ENCODE data around the gene GORASP1.

The GORASP1 gene

DNA sequence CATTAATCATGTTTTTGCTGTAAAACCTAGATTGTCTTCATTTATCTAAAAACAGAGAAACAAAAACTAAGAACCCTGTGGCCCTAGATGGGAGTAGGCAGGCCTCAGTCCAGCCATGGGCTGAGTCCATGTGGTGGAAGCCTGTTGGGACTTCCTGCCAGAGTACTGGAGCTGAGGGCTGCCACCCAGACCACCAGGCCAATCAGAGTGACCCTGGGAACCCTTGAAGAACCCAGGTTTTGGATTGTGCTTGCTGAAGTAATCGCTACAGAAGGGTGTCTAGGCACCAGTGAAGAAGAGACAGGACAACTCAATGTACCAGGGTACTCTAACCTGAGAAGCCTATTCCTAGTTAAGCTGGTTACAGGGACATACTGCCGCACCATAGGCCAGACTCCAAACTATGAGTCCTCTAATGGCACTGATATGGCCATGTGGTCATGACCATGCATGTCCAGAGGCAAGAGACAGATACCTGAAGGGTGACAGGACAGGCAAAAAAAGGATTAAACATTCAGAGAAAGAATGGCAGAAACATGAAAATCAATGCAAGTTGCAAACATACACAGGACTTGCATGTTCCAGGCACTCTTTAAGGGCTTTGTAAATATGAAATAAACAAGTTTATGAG is 33.0 kb upstream of the GORASP1 start:
- DNase-seq, result no peak

DNA sequence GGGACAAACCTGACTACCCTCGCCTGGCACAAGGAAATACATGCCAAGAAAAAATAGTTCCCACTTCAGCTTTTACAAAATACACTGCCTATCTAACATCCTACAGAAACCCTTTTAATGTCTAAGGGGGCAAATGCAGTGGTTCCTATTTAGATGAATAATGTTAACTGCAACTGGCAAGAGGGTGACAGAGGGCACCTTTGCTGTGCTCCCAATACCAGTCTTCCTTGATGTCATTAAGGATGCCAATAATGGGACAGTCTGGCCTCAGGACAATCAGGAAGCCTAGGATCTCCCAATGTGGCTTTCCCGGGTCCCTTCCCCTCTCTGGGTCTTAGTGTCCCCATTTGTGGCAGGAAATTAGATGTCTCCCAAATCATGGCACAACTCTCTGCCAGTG is 32.0 kb upstream of the GORASP1 start:
- DNase-seq, result no peak

DNA sequence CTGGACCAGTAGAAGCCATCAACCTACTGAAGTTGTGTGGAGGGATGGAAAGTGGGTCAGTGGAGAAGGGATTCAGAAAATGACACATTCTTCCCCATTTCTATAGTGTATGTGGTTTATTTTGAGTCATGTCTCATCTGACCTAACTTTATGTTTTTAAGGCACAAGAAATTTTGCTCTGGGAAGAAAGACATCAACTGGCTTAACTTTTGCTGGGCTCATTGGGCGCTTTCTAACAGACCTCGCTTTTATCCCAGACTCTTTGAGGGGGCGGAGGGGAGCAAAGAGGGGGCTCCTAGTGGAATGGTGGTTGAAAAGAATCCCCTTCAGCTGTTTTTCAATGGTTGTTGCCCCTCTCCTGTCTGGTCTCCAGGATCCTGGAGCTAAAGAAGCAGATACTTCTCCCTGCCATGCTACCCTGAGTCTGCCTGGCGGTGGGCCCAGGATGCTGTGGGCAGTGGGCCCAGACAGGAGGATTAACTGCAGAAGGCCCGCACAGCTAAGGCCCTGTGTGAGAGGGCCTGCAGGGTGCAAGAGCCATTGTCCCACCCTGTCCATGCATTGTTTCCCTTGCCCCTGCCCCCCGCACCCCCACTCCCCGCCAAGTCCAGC is 31.5 kb upstream of the GORASP1 start:
- DNase-seq, result no peak

DNA sequence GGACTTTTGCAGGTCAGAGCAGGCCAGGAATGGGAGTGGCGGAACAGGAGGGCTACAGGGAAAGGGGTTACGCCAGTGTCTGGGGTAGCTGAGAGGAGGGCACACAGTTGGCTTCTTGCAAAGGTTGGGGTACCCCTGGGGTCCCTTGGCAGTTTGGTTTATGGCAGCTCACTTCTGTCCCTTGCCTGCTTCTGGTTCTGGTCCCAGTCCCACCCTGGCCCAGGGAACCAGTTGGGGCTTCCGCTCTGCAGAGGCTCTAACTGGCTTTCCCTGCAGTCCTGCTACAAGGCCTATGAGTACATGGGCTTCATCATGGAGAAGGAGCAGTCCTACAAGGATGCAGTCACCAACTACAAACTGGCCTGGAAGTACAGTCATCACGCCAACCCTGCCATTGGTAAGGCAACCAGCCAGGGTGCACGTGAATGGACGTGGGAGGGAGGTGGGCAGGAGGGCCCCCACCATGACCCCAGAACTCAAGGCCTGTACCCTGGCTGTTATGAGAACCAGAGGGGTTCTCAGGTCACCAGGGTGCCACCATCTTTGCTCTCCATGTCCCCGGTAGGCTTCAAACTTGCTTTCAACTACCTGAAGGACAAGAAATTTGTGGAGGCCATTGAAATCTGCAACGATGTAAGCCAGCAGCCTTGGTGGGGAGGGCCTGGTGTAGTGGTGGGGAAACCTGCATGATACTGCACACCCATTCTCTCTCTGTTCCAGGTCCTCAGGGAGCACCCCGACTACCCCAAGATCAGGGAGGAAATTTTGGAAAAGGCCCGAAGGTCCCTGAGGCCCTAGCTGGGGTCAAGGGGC is 30.8 kb upstream of the GORASP1 start:
- DNase-seq, result no peak

DNA sequence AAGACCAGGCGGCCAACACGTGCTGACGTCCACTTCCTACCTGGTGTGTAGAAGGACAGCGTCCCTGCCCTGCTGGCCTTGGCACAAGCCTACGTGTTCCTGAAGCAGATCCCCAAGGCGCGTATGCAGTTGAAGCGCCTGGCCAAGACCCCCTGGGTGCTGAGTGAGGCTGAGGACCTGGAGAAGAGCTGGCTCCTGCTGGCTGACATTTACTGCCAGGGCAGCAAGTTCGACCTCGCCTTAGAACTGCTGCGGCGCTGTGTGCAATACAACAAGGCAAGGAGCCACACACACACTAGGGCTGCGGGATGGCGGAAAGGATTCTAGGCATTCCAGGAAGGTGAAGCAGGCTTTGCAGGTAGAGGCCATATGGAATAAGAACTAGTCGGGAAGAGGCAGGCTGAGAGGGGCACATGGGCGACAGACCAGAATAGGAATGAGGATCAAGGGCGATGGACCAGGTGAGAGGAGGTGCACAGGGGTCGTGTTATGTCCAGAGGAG is 30.1 kb upstream of the GORASP1 start:
- no peak for DNase-seq

DNA sequence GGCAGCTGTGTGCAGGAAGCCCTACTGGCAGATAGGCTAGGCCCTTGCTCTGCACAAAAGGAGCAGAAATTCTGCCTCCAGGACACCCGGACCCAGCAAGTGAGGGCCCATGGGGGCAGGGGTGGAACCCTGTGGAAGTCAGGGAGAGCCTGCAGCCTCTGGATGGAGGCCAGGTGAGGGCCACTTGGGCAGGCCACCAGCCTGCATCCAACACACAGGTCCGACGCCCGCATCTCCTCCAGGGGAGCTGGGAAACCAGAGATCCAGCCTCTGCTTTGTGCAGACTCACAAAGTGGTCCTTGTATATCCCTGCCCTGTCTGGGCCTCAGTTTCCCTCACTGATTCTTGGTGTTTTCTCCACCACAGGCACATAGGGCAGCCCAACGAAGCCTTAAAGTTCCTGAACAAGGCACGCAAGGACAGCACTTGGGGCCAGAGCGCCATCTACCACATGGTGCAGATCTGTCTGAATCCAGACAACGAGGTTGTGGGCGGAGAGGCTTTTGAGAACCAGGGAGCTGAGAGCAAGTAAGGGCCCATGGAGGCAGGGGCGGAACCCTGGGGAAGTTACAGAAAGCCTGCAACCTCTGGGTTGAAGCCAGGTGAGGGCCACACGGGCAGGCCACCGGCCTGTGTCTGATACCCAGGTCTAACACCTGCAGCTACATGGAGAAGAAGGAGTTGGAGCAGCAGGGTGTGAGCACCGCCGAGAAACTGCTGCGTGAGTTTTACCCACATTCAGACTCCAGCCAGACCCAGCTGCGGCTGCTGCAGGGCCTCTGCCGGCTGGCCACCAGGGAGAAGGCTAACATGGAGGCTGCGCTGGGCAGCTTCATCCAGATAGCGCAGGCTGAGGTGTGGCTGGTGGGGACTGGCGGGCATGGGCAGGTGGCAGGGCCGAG is 29.4 kb upstream of the GORASP1 start:
- DNase-seq, result no peak

DNA sequence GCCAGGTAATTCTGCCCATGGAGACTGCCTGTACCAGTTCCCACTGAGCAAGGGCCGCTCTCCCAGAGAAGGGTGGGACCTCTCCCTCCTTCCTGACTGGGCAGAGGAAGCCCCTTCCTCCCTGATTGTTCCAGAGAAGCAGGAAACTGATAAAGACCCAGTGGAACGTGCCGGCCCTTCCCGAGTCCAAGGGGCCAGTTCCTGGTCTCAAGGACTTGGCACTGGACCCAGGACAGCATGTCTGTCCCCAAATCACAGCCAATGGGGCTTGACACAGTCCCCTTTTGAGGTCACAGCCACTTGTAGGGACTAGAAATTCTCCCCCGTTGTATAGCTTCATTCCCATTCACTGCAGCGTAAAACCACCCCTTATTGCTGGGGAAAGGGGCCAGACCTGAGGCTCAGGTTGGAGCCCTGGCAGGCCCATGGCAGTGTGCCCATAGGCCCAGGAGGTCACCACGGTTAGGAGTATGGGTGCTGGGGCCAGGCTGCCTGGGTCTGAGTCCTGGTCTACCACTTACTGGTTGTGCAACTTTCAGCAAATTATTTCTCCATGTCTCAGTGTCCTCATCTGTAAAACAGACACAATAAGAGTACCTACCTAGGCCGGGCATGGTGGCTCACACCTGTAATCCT is 27.9 kb upstream of the GORASP1 start:
- no peak for DNase-seq

DNA sequence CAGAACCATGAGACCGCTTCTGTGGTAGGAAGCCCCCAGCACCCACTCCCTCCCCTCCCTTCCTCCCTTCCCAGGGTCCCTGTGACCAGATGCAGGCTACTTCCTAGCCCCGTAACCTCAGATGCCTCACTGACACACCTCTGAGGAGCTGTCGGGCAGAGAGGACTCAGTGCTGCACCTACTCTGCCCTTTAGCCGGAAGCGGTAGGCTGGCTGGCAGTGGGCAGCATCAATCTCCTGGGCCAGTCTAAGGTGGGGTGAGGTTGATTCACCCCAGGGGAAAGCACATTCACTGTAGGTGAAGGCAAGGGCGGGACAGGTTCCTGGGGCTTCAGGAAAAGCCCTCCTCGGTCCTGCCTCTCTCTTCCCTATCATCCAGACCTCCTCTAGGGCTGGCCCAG is 26.9 kb upstream of the GORASP1 start:
- no peak for DNase-seq

DNA sequence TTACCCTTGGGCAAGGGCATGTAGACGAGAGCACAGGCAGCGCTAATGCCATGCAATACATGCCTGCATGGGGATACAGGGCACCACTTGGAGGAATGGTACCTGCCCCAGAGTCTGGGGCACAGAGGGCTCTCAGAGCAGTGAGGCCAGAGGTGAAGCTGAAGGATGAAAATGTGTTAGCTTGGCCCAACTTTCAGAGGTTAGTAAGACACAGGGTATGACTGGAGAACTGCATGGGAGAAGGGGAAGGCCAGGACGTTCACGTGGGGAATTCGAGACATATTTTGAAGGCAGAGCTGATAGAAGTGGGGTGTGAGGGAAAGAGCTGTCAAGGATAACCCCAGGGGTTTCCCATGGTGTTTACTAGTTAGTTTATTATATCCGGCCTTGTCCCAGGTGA is 26.4 kb upstream of the GORASP1 start:
- no peak for DNase-seq

DNA sequence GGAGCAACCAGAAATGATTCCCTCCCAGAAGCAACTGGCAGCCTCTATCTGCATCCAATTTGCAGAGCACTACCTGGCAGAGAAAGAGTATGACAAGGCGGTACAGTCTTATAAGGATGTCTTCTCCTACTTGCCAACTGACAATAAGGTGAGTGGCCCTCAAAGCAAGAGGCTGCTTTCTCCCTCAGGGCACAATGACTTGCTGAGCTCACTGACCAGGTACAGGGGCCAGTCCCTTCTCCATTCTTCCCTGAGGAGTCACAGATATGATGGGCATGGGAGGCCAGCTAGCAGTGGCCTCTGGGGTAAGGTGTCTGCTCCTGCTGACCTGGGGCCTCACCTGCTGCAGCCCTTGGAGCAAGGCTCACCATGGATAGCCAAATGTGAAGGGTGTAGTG is 25.7 kb upstream of the GORASP1 start:
- DNase-seq, result no peak

DNA sequence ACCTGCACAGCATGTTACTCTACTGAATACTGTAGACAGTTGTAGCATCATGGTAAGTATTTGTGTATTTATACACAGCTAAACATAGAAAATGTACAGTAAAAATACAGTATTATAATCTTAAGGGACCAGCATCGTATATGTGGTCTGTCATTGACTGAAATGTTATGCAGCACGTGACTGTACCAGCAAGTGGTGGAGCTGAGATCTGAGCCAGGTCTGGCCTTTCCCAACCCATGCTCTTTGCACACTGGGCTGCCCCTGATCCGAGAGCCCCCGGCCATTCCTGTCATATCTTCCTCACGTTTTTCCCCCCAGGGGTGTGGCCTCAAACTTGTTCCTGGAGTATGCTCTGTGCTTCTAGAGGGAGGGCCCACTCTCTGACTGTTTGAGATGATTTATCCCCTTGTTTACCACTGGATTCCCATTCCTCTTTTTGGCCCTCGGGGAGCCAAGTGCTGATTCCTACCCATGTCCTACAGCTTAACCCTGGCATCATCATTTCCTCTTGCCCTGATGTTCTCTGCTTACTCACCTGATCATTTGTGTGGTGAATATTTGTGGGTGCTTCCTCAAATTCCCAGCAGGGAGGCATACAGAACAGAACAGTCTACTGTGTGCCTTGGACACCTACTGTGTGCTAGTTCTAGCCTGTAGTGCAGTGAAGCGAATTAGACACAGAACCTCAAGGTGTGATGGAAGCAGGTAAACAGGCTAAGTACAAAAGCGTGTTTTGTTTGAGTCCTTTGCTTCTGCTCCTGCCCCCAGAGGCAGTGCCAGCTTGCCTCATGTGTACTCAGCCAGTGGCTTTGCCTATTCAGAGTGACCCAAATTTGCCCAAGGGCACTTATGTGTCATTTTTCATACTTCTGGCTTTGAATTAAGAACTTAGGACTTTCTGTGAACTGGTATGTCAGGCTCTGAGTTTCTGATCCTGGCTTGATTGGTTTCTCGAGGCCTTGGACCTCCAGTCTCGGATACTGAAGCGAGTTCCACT is 25.0 kb upstream of the GORASP1 start:
- DNase-seq, result no peak

DNA sequence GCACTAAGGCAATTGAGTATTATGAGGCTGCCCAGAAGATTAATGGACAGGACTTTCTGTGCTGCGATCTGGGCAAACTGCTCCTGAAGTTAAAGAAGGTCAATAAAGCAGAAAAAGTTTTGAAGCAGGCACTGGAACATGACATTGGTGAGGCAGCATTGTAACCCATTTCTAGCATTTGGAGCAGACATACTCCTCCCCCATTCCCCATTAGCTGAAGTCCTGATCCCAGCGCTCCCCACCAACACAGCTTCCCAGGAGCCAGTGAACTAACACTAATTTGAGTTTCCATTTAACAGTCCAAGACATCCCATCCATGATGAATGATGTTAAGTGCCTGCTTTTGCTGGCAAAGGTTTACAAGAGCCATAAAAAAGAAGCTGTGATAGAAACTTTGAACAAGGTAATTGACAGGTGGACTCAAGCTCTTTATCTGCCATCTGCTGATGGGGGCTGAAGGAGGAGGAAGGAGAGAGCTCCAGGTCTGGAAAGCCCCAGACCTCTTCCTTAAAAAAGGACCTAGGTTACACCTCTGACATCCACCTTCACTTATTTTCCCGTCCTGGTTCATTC is 23.4 kb upstream of the GORASP1 start:
- DNase-seq, result no peak

DNA sequence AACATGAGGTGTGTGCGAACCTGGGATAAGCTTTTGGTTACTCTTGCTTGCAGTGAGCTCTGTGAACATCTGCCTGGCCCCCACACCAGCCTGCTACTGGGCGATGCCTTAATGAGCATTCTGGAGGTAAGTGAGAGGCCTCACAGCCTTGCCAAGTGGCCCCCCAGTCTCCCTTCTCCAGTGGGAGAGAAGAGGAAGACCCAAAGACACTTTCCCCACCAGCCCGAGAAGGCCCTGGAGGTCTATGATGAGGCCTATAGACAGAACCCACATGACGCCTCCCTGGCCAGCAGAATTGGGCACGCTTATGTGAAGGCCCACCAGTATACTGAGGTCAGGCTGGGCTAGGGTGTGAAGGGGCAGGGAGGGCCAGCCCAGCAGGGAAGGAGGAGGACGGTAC is 22.6 kb upstream of the GORASP1 start:
- no peak for DNase-seq

DNA sequence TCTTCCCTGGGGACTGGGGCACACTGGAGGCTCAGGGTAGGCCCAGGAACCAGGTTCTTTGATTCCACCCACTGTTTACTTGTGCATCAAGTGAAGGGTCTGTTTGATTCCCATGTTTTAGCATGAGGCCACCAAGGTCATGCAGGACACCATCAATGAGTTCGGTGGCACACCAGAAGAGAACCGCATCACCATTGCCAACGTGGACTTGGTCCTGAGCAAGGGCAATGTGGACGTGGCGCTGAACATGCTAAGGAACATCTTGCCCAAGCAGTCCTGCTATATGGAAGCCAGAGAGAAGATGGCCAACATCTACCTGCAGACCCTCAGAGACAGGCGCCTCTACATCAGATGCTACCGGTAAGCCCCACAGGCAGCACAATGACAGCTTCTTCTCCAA is 21.5 kb upstream of the GORASP1 start:
- no peak for DNase-seq

DNA sequence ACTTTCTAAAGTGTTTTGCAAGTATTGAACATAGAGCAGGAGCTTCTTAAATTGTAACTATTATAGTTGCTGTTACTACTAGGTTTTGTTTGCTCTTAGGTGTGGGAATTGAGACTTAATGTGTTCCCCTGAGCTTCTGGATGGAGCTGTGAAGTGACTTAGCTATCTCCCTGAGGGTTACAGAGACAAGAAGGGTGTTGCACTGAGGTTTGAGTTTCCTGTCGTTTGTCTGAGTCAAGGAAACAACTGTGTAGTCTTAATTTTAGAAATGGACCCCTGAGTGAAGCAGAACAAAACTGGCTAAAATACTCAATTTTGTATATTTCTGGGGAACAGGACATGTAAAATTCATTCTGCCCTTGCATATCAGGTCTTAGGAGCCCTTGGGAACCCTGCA is 20.5 kb upstream of the GORASP1 start:
- DNase-seq, result no peak

DNA sequence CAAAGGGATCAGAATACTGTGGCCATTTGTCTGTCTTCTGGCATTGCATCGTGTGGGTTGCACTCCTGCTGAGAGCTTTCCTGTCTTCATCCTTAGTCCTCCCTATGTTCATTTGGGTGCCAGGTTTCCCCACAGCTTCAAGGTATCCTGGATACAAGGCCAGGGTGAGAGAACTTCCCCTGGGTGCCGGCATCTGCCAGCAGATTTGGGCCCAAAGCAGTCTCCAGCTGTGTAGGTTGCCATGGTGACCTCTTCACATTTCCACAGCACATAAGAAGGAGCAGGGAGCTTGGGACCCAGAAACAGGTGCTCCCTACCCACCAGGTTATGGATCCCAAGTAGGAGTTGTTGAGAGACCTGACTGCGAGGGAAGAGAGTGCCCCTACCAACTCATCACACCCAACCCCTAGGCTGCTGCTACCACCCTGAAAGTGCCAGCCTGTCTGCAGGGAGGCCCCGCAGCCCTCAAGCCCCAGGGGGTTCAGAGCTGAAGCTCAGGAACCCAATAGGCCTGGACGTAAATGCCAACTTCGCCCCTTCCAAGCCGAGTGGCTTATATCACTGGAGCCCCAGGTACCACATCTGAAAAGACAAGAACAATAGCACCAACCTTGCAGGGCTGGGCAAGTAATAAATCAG is 20.0 kb upstream of the GORASP1 start:
- no peak for DNase-seq

DNA sequence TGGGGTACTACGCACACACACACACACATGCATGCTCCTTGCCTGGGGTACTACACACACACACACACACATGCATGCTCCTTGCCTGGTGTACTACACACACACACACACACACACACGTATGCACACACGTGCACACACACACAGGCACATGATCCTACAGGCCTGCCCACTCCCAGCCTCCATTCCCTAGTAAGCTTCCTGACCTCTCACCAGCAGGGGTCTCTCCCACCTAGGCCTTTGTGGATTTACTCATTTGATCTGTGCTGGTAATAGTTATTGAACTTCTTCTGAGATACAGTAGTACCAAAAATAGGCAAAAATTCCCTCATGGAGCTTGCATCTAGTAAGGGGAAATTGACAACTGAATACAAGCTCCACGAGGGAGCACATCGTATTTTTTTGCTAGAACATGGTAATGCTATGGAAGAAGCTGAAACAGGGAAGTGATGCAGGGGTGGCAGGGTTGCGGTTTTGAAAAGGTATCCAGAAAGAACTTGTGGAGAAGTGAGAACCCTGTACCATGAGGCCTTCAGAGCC is 19.2 kb upstream of the GORASP1 start:
- peak; percentile 74 for DNase-seq

DNA sequence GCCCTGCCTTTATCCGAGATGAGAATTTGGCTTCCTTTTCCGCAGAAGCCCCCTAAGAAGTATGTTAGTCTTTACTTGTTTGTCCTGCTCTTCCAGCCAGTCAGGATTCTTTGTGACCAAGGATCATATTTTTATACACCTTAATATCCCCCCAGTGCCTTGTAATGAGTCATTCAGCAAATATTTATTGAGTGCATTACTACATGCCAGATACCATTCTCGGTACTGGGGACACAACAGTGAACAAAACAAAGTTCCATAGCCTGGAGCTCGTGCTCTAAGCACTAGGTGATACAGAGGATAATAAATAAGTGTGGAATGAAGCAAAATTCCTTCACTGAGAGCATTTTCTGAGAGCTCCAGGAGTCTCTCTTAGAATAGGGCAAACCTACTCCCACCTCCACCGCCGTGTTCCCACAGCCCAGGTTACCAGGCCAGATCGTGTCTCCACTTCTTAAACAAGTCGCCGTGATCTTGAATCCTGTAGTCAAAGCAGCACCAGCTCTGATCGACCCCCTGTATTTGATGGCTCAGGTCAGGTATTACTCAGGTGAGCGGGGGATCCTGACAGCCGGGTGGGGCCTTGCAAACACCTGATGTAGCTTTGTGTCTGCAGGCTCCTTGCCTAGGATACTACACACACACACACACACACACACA is 18.5 kb upstream of the GORASP1 start:
- DNase-seq, result no peak
